Activated T-cell treated with anti-CD3 and anti-CD28 coated beads, Interleukin-2, amount 50 U/mL, for 24 hours (primary cell): ENCODE measurements around the gene AFM.

Experiments
- DNase-seq: peaks from one replicate; pipeline ENCODE4 v3.0.0-alpha.2; 2020
- H3K27ac Mint-ChIP-seq: 2 replicates; pipeline ENCODE4 v1.8.0; 2020; ENCODE audit warnings: mild to moderate bottlenecking, mixed read lengths
- H3K27me3 Mint-ChIP-seq: 2 replicates; pipeline ENCODE4 v1.8.0; 2020; ENCODE audit warnings: mixed read lengths
- H3K36me3 Mint-ChIP-seq: 2 replicates; pipeline ENCODE4 v1.8.0; 2020; ENCODE audit warnings: low read depth, mixed read lengths
- H3K4me1 Mint-ChIP-seq: 2 replicates; pipeline ENCODE4 v1.8.0; 2020; ENCODE audit warnings: low read depth, mixed read lengths
- H3K4me3 Mint-ChIP-seq: 2 replicates; pipeline ENCODE4 v1.8.0; 2020; ENCODE audit warnings: mild to moderate bottlenecking, moderate library complexity, mixed read lengths
- H3K9me3 Mint-ChIP-seq: 2 replicates; pipeline ENCODE4 v1.8.0; 2020; ENCODE audit warnings: mixed read lengths

AFM gene, protein sequence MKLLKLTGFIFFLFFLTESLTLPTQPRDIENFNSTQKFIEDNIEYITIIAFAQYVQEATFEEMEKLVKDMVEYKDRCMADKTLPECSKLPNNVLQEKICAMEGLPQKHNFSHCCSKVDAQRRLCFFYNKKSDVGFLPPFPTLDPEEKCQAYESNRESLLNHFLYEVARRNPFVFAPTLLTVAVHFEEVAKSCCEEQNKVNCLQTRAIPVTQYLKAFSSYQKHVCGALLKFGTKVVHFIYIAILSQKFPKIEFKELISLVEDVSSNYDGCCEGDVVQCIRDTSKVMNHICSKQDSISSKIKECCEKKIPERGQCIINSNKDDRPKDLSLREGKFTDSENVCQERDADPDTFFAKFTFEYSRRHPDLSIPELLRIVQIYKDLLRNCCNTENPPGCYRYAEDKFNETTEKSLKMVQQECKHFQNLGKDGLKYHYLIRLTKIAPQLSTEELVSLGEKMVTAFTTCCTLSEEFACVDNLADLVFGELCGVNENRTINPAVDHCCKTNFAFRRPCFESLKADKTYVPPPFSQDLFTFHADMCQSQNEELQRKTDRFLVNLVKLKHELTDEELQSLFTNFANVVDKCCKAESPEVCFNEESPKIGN

DNA sequence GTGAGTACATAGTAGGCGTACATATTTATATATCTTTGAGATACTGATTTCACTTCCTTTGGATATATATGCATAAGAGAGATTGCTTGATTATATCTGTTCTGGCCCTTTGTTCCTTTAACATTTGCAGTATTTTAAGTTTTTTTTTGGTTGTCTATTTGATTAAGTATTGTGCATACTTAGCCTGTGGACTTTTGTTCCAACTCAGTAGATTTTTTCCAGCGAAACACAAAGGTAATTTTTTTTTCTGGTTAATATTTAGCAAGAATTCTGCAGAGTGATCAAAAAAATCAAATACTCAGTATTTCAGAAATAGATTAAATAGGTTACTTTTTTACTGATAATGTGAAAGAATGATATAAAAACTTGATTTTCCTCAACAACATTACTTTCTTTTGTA, at the start of gene AFM:
AFM (plus strand) TSS at position 388 of the 400 bp plus-strand sequence. CDS start 31 bp downstream, outside the sequence.
- Mint-ChIP-seq H3K27me3 (peaks cover 6% of the 10 kb centered on the region), H3K27ac (no peak within 1 kb of the TSS), H3K9me3 (no peaks in the 10 kb centered on the region), H3K4me1 (no peaks in the 10 kb centered on the region), H3K4me3 (no peak within 1 kb of the TSS), H3K36me3 (no peaks in the 10 kb centered on the region)
- DNase-seq: no peak

DNA sequence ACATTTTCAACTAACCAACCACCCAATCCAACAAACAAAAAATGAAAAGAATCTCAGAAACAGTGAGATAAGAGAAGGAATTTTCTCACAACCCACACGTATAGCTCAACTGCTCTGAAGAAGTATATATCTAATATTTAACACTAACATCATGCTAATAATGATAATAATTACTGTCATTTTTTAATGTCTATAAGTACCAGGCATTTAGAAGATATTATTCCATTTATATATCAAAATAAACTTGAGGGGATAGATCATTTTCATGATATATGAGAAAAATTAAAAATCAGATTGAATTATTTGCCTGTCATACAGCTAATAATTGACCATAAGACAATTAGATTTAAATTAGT, 49.8 kb upstream of the AFM start:
- Mint-ChIP-seq H3K9me3 (no peaks in the 10 kb centered on the region), H3K4me1 (no peaks in the 10 kb centered on the region), H3K27me3 (no peaks in the 10 kb centered on the region), H3K36me3 (no peaks in the 10 kb centered on the region), H3K27ac (no peak overlapping the region), H3K4me3 (no peak overlapping the region)
- no peak for DNase-seq

DNA sequence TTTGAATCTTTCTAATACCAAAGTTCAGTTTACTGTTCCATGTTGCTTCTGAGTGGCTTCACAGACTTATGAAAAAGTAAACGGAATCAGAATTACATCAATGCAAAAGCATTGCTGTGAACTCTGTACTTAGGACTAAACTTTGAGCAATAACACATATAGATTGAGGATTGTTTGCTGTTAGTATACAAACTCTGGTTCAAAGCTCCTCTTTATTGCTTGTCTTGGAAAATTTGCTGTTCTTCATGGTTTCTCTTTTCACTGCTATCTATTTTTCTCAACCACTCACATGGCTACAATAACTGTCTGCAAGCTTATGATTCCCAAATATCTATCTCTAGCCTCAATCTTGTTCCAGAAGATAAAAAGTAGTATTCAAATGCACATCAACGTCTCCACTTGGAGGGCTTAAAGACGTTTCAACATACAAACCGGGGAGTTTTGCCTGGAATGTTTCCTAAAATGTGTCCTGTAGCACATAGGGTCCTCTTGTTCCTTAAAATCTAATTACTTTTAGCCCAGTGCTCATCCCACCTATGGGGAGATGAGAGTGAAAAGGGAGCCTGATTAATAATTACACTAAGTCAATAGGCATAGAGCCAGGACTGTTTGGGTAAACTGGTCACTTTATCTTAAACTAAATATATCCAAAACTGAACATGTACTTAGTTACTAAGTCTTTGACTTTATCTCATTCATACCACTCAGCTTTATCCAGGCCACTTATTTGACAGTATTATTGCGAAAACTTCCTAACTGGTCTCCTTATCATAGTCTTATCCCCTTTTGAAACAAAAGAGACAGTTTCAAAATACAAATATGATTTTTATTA, 49.2 kb upstream of the AFM start:
- no peaks in the 10 kb centered on the region for H3K36me3 Mint-ChIP-seq
- no peak for DNase-seq
- no peaks in the 10 kb centered on the region for H3K9me3 Mint-ChIP-seq
- no peaks in the 10 kb centered on the region for H3K4me1 Mint-ChIP-seq
- no peaks in the 10 kb centered on the region for H3K27me3 Mint-ChIP-seq
- H3K4me3 Mint-ChIP-seq: no peak overlapping the region
- no peak overlapping the region for H3K27ac Mint-ChIP-seq

DNA sequence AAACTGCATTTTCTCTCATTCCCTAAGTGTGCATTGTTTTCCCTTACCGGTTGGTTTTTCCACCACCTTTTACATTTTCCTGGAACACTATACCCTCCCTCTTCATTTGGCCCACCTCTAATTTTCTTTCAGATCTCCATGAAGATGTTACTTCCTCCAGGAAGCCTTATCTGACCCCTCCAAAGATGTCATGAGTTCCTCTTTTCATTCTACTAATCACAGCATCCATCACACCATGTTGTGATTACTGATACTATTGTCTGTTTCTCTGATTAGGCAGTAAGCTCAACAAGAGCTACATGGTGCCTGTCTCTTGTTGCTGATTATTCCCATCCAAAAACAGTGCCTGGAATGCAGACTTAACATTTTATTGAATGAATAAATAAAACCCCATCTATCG, 48.4 kb upstream of the AFM start:
- Mint-ChIP-seq H3K27me3 (no peaks in the 10 kb centered on the region), H3K27ac (no peak overlapping the region), H3K36me3 (no peaks in the 10 kb centered on the region), H3K4me1 (no peaks in the 10 kb centered on the region), H3K4me3 (no peak overlapping the region), H3K9me3 (no peaks in the 10 kb centered on the region)
- no peak for DNase-seq

DNA sequence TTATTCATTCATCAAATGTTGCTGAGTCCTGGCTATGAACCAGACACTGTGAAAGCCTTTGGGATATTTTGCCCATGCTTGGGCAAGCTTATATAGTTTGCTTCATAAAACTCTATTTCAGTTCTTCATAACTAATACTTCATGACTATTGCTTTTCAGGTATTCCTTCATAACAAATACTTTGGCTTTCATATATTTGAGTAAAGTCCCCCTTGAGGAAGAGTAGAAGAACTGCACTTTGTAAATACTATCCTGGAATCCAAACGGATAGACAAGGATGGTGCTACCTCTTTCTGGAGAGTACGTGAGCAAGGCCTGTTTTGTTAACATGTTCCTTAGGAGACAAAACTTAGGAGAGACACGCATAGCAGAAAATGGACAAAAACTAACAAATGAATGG, 47.2 kb upstream of the AFM start:
- H3K4me3 Mint-ChIP-seq: no peak overlapping the region
- H3K36me3 Mint-ChIP-seq: no peaks in the 10 kb centered on the region
- H3K27ac Mint-ChIP-seq: no peak overlapping the region
- DNase-seq: no peak
- H3K4me1 Mint-ChIP-seq: no peaks in the 10 kb centered on the region
- no peaks in the 10 kb centered on the region for H3K9me3 Mint-ChIP-seq
- no peaks in the 10 kb centered on the region for H3K27me3 Mint-ChIP-seq

DNA sequence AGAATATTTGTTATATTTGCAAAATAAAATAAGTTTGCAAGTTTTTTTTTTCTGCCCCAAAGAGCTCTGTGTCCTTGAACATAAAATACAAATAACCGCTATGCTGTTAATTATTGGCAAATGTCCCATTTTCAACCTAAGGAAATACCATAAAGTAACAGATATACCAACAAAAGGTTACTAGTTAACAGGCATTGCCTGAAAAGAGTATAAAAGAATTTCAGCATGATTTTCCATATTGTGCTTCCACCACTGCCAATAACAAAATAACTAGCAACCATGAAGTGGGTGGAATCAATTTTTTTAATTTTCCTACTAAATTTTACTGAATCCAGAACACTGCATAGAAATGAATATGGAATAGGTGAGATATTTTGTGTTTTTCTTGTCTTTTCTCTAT, 45.6 kb upstream of the AFM start, which contains the start of gene AFP:
AFP (plus strand) TSS at position 238 of the 400 bp plus-strand sequence; CDS start at position 280, 42 bp downstream.
- Mint-ChIP-seq H3K27me3 (peaks cover 5% of the 10 kb centered on the region), H3K4me1 (no peaks in the 10 kb centered on the region), H3K4me3 (no peak within 1 kb of the TSS), H3K27ac (no peak within 1 kb of the TSS), H3K36me3 (no peaks in the 10 kb centered on the region), H3K9me3 (no peaks in the 10 kb centered on the region)
- DNase-seq: no peak

DNA sequence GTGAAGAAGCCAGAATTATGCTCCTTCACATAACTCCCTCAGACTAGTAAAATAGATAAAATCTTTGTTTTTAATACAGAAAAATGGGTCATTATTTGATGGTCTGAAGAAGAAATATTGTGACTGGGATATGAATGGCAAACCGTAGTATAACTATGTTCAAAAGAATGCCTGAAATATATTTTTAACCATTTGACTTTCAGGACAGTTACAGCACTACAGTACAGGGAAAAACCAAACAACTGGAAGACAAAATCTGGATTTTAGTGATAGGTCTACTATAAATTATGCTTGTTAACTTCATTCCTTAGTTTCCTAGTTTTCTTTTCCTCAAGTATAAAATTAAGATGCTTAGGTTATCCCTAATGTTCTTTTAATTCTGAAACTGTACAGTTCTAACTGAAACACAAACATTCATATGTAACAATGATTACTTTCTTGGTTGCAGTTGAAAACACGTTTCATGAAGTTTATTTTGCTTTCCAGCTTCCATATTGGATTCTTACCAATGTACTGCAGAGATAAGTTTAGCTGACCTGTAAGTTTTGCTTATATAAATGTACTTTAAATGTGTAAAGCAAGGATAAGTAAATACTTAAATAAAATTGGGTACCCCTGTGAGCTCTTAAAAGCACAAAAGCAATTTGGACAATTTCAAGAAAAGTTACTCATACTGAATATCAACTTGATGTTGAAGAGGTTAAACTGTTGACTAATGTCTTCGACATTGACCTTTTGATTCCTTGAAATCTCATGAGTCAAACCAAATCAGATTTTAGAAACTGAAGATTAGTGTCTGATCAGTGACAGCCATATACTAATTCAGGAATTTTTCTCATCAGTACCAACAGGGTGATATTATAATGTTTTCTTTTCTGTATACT, 44.6 kb upstream of the AFM start:
- Mint-ChIP-seq H3K4me1 (no peaks in the 10 kb centered on the region), H3K4me3 (no peak overlapping the region), H3K9me3 (no peaks in the 10 kb centered on the region), H3K27me3 (peaks cover 9% of the 10 kb centered on the region), H3K27ac (no peak overlapping the region), H3K36me3 (no peaks in the 10 kb centered on the region)
- no peak for DNase-seq

DNA sequence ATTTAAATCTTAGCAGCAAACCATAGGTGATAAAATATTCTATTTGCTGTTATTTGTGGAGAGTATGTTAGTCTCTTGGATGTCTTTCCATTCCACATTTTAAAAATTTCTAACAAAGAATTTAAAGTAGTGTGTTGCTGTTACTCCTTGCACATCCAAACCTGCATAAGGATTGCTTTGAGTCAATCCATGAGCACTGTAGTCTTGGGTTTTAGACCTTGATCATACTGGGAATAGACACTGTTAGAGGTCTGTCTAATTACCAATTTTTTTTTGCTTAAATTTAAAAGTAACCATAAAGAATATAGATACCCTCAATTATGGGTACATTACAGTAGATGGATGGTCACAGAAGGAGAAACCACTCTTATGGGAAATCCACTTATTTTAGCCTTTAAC, 44.0 kb upstream of the AFM start:
- Mint-ChIP-seq H3K36me3 (no peaks in the 10 kb centered on the region), H3K4me1 (no peaks in the 10 kb centered on the region), H3K9me3 (no peaks in the 10 kb centered on the region), H3K27me3 (peaks cover 9% of the 10 kb centered on the region), H3K27ac (no peak overlapping the region), H3K4me3 (no peak overlapping the region)
- DNase-seq: no peak

DNA sequence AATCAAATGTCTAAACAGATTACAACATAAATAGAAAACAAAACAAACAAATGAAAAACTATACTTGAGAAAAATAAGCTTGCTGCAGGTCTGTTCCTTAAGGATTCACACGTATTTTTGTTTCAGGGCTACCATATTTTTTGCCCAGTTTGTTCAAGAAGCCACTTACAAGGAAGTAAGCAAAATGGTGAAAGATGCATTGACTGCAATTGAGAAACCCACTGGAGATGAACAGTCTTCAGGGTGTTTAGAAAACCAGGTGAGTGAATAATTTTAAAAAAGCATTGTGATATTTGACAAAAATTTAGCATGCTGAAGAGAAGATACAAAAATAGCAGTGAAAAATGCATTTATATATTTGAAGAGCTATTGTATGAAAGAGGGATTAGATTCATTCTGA, 43.5 kb upstream of the AFM start:
- H3K36me3 Mint-ChIP-seq: no peaks in the 10 kb centered on the region
- no peaks in the 10 kb centered on the region for H3K4me1 Mint-ChIP-seq
- H3K27me3 Mint-ChIP-seq: peaks cover 9% of the 10 kb centered on the region
- no peak overlapping the region for H3K4me3 Mint-ChIP-seq
- H3K27ac Mint-ChIP-seq: no peak overlapping the region
- no peak for DNase-seq
- H3K9me3 Mint-ChIP-seq: no peaks in the 10 kb centered on the region

DNA sequence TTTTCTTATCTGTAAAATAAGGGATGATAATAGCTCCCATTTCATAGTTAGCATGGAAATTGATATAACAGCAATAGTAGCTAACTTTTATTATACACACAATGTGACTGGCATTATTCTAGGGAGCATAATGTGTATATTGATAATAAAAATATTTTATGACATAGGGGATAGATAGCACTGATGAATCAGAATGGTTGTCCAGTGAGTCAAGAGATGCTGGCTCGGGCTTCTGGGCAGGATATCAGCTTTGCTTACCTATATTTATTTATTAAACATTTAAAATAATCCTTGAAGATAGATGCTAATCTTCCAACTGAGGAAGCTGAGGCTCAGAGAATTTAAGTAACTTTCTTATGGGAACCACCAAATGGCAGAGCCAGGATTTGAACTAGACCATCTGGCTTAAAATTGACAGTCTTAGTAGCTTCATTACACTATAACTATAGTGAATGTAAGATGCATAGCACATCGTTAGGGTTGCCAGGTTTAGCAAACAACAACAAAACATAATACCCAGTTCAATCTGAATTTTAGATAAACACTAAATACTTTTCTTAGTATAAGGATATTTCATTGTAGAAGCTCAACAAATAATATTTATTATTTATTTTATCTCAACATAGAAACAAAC, 42.8 kb upstream of the AFM start:
- DNase-seq: no peak
- Mint-ChIP-seq H3K27ac (no peak overlapping the region), H3K4me3 (no peak overlapping the region)

DNA sequence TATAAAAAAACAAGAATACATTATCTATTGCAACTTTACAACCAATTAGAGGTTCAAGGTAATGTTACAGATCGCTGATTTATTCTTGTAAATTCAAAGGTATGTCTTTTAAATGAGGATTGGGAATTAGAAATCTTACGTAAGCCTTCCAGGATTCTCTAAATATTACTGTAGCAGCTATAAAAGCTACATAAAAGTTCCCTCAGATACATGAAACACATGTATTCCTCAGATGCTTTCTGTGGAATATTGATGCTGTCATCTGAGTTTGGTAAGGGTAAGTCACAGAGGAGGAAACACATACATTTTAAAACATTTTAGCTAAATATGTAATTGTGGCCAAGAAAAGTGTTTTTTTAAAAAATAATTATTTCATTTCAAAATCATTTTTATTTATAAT, 42.1 kb upstream of the AFM start:
- H3K27me3 Mint-ChIP-seq: peaks cover 9% of the 10 kb centered on the region
- DNase-seq: no peak
- H3K36me3 Mint-ChIP-seq: no peaks in the 10 kb centered on the region
- no peaks in the 10 kb centered on the region for H3K4me1 Mint-ChIP-seq
- no peaks in the 10 kb centered on the region for H3K9me3 Mint-ChIP-seq
- no peak overlapping the region for H3K4me3 Mint-ChIP-seq
- H3K27ac Mint-ChIP-seq: no peak overlapping the region

More for the DNA sequence above, 42.8 kb upstream of the AFM start:
- peaks cover 9% of the 10 kb centered on the region for H3K27me3 Mint-ChIP-seq
- H3K9me3 Mint-ChIP-seq: no peaks in the 10 kb centered on the region
- no peaks in the 10 kb centered on the region for H3K36me3 Mint-ChIP-seq
- H3K4me1 Mint-ChIP-seq: no peaks in the 10 kb centered on the region

DNA sequence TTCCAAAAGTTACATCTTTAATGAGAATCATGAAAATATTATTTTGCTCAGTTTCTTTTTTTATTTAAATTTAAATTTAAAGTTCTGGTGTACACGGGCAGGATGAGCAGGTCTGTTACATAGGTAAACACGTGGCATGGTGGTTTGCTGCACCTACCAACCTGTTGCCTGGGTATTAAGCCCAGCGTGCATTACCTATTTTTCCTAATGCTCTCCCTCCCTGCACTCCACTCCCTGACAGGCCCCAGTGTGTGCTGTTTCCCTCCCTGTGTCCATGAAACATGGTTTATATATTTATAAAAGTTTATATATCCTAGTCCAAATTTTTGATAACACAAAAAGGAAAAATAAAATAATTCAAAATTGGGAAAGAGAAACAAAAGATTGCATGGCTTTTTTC, 41.6 kb upstream of the AFM start:
- no peak for DNase-seq
- Mint-ChIP-seq H3K4me1 (no peaks in the 10 kb centered on the region), H3K27ac (no peak overlapping the region), H3K27me3 (peaks cover 9% of the 10 kb centered on the region), H3K9me3 (no peaks in the 10 kb centered on the region), H3K4me3 (no peak overlapping the region), H3K36me3 (no peaks in the 10 kb centered on the region)

DNA sequence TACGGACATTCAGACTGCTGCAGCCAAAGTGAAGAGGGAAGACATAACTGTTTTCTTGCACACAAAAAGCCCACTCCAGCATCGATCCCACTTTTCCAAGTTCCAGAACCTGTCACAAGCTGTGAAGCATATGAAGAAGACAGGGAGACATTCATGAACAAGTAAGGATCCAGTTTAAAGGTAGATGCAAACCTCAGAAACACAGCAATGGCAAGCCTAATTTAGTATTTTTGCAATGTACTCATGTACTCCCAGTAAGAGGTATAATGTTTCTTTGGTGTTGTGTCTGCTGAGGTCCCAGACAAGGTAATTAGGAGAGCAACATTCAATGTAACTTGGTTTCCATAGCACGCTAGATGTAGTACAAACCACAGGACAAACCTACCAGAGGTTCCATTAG, 40.9 kb upstream of the AFM start:
- no peaks in the 10 kb centered on the region for H3K9me3 Mint-ChIP-seq
- no peak for DNase-seq
- peaks cover 9% of the 10 kb centered on the region for H3K27me3 Mint-ChIP-seq
- H3K27ac Mint-ChIP-seq: no peak overlapping the region
- no peaks in the 10 kb centered on the region for H3K36me3 Mint-ChIP-seq
- no peaks in the 10 kb centered on the region for H3K4me1 Mint-ChIP-seq
- no peak overlapping the region for H3K4me3 Mint-ChIP-seq

DNA sequence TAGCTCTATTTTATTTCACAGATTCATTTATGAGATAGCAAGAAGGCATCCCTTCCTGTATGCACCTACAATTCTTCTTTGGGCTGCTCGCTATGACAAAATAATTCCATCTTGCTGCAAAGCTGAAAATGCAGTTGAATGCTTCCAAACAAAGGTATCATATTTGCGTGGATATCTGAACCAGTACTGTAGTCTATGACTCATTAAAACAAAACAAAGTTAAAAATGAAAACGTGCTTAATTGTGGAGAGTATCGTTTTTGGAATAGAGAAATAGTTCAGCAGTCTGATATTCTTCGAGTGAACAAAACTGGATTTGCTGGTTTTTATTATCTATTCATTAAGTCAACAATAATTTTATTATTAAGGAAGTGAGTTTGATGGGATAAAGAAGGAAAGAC, 39.3 kb upstream of the AFM start:
- H3K4me1 Mint-ChIP-seq: no peaks in the 10 kb centered on the region
- DNase-seq: no peak
- H3K9me3 Mint-ChIP-seq: no peaks in the 10 kb centered on the region
- no peaks in the 10 kb centered on the region for H3K36me3 Mint-ChIP-seq
- no peak overlapping the region for H3K4me3 Mint-ChIP-seq
- peaks cover 15% of the 10 kb centered on the region for H3K27me3 Mint-ChIP-seq
- no peak overlapping the region for H3K27ac Mint-ChIP-seq
